ENCODE data around the gene LMTK2. TPM values are rescaled to one million over a fixed set of nuclear protein-coding genes. Genes with fewer than 3 reads are reported as not detected.

LMTK2 gene
- total RNA-seq, 2 donors from 2014 or later = 17.1 to 17.6 TPM

GRCh38 chr7:98133181-98133580 lies 26.5 kb downstream of the LMTK2 start:
- Histone ChIP-seq H3K9me3 (no peaks in the 10 kb centered on the region), H3K4me1 (ENCODE audit: control insufficient read depth in 1 of 2, low read depth in 2 of 2) (peaks cover 0 to 9% of the 10 kb centered on the region in 2 donors), H3K36me3 (no peaks in the 10 kb centered on the region), H3K4me3 (no peak overlapping the region), H3K27me3 (replicated peaks; ENCODE audit: insufficient read depth) (no peaks in the 10 kb centered on the region), H3K27ac (no peak overlapping the region)
- TF ChIP-seq CTCF (IDR thresholded peaks at IDR 0.05) = no peak
- DNase-seq (ENCODE audit: low spot score) = no peak
- no peak for ATAC-seq (ENCODE audit: insufficient number of reproducible peaks, low FRiP score, low read depth)

- ATAC-seq (ENCODE audit: insufficient number of reproducible peaks, low FRiP score, low read depth) = no peak
- H3K4me1 ChIP-seq (ENCODE audit: control insufficient read depth in 1 of 2, low read depth in 2 of 2) = peaks cover 0 to 9% of the 10 kb centered on the region in 2 donors
Measured at GRCh38 chr7:98133621-98134303, 27.1 kb downstream of the LMTK2 start.

GRCh38 chr7:98134420-98135228 lies 28.0 kb downstream of the LMTK2 start:
- DNase-seq (ENCODE audit: low spot score) = no peak
- Histone ChIP-seq H3K36me3 (no peaks in the 10 kb centered on the region), H3K4me3 (no peak overlapping the region), H3K27ac (no peak overlapping the region), H3K9me3 (no peaks in the 10 kb centered on the region), H3K27me3 (replicated peaks; ENCODE audit: insufficient read depth) (no peaks in the 10 kb centered on the region), H3K4me1 (ENCODE audit: control insufficient read depth in 1 of 2, low read depth in 2 of 2) (peaks cover 0 to 9% of the 10 kb centered on the region in 2 donors)
- no peak for TF ChIP-seq CTCF (IDR thresholded peaks at IDR 0.05)
- no peak for ATAC-seq (ENCODE audit: insufficient number of reproducible peaks, low FRiP score, low read depth)

More at GRCh38 chr7:98133621-98134303, 27.1 kb downstream of the LMTK2 start:
- no peaks in the 10 kb centered on the region for H3K27me3 ChIP-seq (replicated peaks; ENCODE audit: insufficient read depth)
- no peaks in the 10 kb centered on the region for H3K36me3 ChIP-seq
- DNase-seq (ENCODE audit: low spot score) = no peak
- H3K4me3 ChIP-seq = no peak overlapping the region
- no peak overlapping the region for H3K27ac ChIP-seq
- no peak for TF ChIP-seq CTCF (IDR thresholded peaks at IDR 0.05)
- no peaks in the 10 kb centered on the region for H3K9me3 ChIP-seq

- TF ChIP-seq CTCF (IDR thresholded peaks at IDR 0.05) = no peak
- H3K4me1 ChIP-seq (ENCODE audit: control insufficient read depth in 1 of 2, low read depth in 2 of 2) = peaks cover 0 to 9% of the 10 kb centered on the region in 2 donors
- no peak overlapping the region for H3K4me3 ChIP-seq
- DNase-seq (ENCODE audit: low spot score) (no peak), ATAC-seq (ENCODE audit: insufficient number of reproducible peaks, low FRiP score, low read depth) (no peak)
- no peaks in the 10 kb centered on the region for H3K27me3 ChIP-seq (replicated peaks; ENCODE audit: insufficient read depth)
- no peaks in the 10 kb centered on the region for H3K9me3 ChIP-seq
- no peak overlapping the region for H3K27ac ChIP-seq
- no peaks in the 10 kb centered on the region for H3K36me3 ChIP-seq
Measured at GRCh38 chr7:98135984-98136383, 29.3 kb downstream of the LMTK2 start.

GRCh38 chr7:98136423-98136822 lies 29.8 kb downstream of the LMTK2 start:
- Histone ChIP-seq H3K36me3 (no peaks in the 10 kb centered on the region), H3K4me3 (no peak overlapping the region), H3K27me3 (replicated peaks; ENCODE audit: insufficient read depth) (no peaks in the 10 kb centered on the region), H3K9me3 (no peaks in the 10 kb centered on the region), H3K4me1 (ENCODE audit: control insufficient read depth in 1 of 2, low read depth in 2 of 2) (peaks cover 0 to 9% of the 10 kb centered on the region in 2 donors), H3K27ac (no peak overlapping the region)
- TF ChIP-seq CTCF (IDR thresholded peaks at IDR 0.05) = no peak
- DNase-seq (ENCODE audit: low spot score) (no peak), ATAC-seq (ENCODE audit: insufficient number of reproducible peaks, low FRiP score, low read depth) (no peak)

Measured in thoracic aorta (tissue), 2 donors.